GM23338 (cell line): ENCODE results near the gene PGM1.

ENCODE experiments used
- CTCF ChIP-seq, 2 experiments: fragments of 200-600 bp in 1 of 2; sonication (generic) in 1 of 2; conservative IDR thresholded peaks; 2 replicates each; pipeline versions ENCODE4 v1.5.1 to v1.6.1; 2016 to 2017; ENCODE audit warnings: antibody characterized with exemption in 2 of 2, low read depth in 2 of 2, mild to moderate bottlenecking in 2 of 2, moderate library complexity in 1 of 2
- ETS1 ChIP-seq: IDR thresholded peaks from 2 replicates; pipeline ENCODE4 v1.6.1; 2016; ENCODE audit warnings: antibody characterized with exemption
- EZH2 ChIP-seq: fragments of 200-600 bp; sonication (generic); IDR thresholded peaks from one replicate; pipeline ENCODE4 v1.8.0; 2017; ENCODE audit warnings: antibody characterized with exemption, mild to moderate bottlenecking, low read depth; ENCODE audit not compliant: unreplicated experiment
- JUNB ChIP-seq: IDR thresholded peaks from one replicate; pipeline ENCODE4 v1.6.1; 2016; ENCODE audit warnings: antibody characterized with exemption; ENCODE audit not compliant: unreplicated experiment
- NANOG ChIP-seq: IDR thresholded peaks from 2 replicates; pipeline ENCODE4 v1.6.1; 2016; ENCODE audit warnings: antibody characterized with exemption, borderline replicate concordance
- POLR2AphosphoS5 ChIP-seq: IDR thresholded peaks from 2 replicates; pipeline ENCODE4 v1.6.1; 2016; ENCODE audit warnings: antibody characterized with exemption, low read depth
- REST ChIP-seq: IDR thresholded peaks from one replicate; pipeline ENCODE4 v1.6.1; 2018; ENCODE audit warnings: antibody characterized with exemption; ENCODE audit not compliant: unreplicated experiment
- STAT1 ChIP-seq: IDR thresholded peaks from one replicate; pipeline ENCODE4 v1.6.1; 2016; ENCODE audit warnings: antibody characterized with exemption; ENCODE audit not compliant: unreplicated experiment
- ZNF114 ChIP-seq: fragments of 250-450 bp; sonication (Bioruptor Pico); IDR thresholded peaks from 2 replicates; pipeline ENCODE4 v1.5.0; 2020; ENCODE audit warnings: mild to moderate bottlenecking, moderate library complexity

- TF ChIP-seq CTCF (conservative IDR thresholded peaks at IDR 0.05; ENCODE audit: low read depth in 2 of 2) (no peak), ETS1 (no peak), EZH2 (no peak), POLR2AphosphoS5 (no peak), JUNB (no peak), REST (no peak), STAT1 (no peak), ZNF114 (CRISPR knock-in tag) (no peak), NANOG (no peak)
These were observed 9.4 kb downstream of the PGM1 start for GRCh38 chr1:63602629-63603028.
